SU-DHL-6 (cell line): ENCODE data around the gene PRMT6.
"Not testable (repeated sequence)": the region's sequence is repeated elsewhere in the genome, so short reads cannot be mapped to it uniquely, and the experiment has no call there.

Experiments used
- H2AFZ ChIP-seq: fragments of 200-600 bp; sonication (generic); 2 replicates; pipeline ENCODE4 v1.6.1; 2014; ENCODE audit warnings: low read depth, mild to moderate bottlenecking, moderate library complexity, mixed read lengths, antibody characterized with exemption, low read length; ENCODE audit not compliant: severe bottlenecking
- H3F3A ChIP-seq: fragments of 200-600 bp; shearing (Covaris generic); 2 replicates; pipeline ENCODE4 v1.6.0; 2016; ENCODE audit warnings: antibody characterized with exemption, mild to moderate bottlenecking; ENCODE audit not compliant: insufficient read depth
- H3K27ac ChIP-seq: fragments of 200-600 bp; sonication (generic); 2 replicates; pipeline ENCODE4 v1.5.1; 2016; ENCODE audit warnings: low read depth, mild to moderate bottlenecking, low read length, moderate library complexity, mixed read lengths
- H3K27me3 ChIP-seq: fragments of 200-600 bp; sonication (generic), shearing (Covaris generic); 2 replicates; pipeline ENCODE4 v1.6.0; 2014; ENCODE audit warnings: mild to moderate bottlenecking, low read length
- H3K36me3 ChIP-seq: fragments of 200-600 bp; sonication (generic); 2 replicates; pipeline ENCODE4 v1.6.1; 2014; ENCODE audit warnings: mild to moderate bottlenecking, low read length, mixed read lengths
- H3K4me2 ChIP-seq: fragments of 300-600, 200-600 bp; shearing (Covaris generic), sonication (generic); 2 replicates; pipeline ENCODE4 v1.6.0; 2014; ENCODE audit warnings: low read length, low read depth, mild to moderate bottlenecking; ENCODE audit not compliant: poor library complexity, severe bottlenecking
- H3K4me3 ChIP-seq: fragments of 200-600 bp; sonication (generic); 2 replicates; pipeline ENCODE4 v1.5.1; 2014; ENCODE audit warnings: antibody characterized with exemption, low read length, mild to moderate bottlenecking, mixed read lengths; ENCODE audit not compliant: insufficient read depth, poor library complexity, severe bottlenecking
- H3K79me2 ChIP-seq: fragments of 200-600 bp; sonication (generic); 2 replicates; pipeline ENCODE4 v1.6.1; 2014; ENCODE audit warnings: mild to moderate bottlenecking, low read length, moderate library complexity; ENCODE audit not compliant: insufficient read depth
- H3K9ac ChIP-seq: fragments of 200-600 bp; sonication (generic); 2 replicates; pipeline ENCODE4 v1.7.0; 2014; ENCODE audit warnings: mild to moderate bottlenecking, low read length
- H3K9me2 ChIP-seq: fragments of 200-600 bp; sonication (generic); replicated peaks from 2 replicates; pipeline ENCODE4 v1.6.1; 2014; ENCODE audit warnings: low read length; ENCODE audit not compliant: insufficient read depth
- H3K9me3 ChIP-seq: fragments of 200-600 bp; sonication (generic); 2 replicates; pipeline ENCODE4 v1.6.1; 2014; ENCODE audit warnings: low read length, mixed read lengths; ENCODE audit not compliant: insufficient read depth
- H4K20me1 ChIP-seq: fragments of 200-600 bp; sonication (generic); 2 replicates; pipeline ENCODE4 v1.6.1; 2014; ENCODE audit warnings: low read depth, mild to moderate bottlenecking, antibody characterized with exemption, low read length, moderate library complexity, mixed read lengths
- CTCF ChIP-seq: fragments of 200-600 bp; sonication (generic); IDR thresholded peaks from one replicate; pipeline ENCODE4 v1.5.1; 2017; ENCODE audit warnings: antibody characterized with exemption, mild to moderate bottlenecking, low read length, moderate library complexity; ENCODE audit not compliant: insufficient read depth, poor library complexity, severe bottlenecking
- EZH2phosphoT487 ChIP-seq: fragments of 200-600 bp; sonication (generic), shearing (Covaris generic); conservative IDR thresholded peaks from 2 replicates; pipeline ENCODE4 v1.6.1; 2018; ENCODE audit warnings: mild to moderate bottlenecking, antibody characterized with exemption, low read length, moderate library complexity, mixed read lengths

Gene PRMT6

GRCh38 chr1:107016376-107016978 is 40.0 kb upstream of the PRMT6 start:
- Histone ChIP-seq H3F3A (no peaks in the 10 kb centered on the region), H3K79me2 (no peaks in the 10 kb centered on the region), H3K27ac (no peak overlapping the region), H3K9me2 (no peaks in the 10 kb centered on the region), H3K9ac (no peak overlapping the region), H3K9me3 (no peaks in the 10 kb centered on the region), H3K27me3 (no peaks in the 10 kb centered on the region), H3K4me3 (no peak overlapping the region), H3K4me2 (peak overlapping the region; percentile 29), H3K36me3 (no peaks in the 10 kb centered on the region), H4K20me1 (no peaks in the 10 kb centered on the region), H2AFZ (peak overlapping the region; percentile 58)
- TF ChIP-seq CTCF (no peak), EZH2phosphoT487 (no peak)

- Histone ChIP-seq H3K4me2 (no peak overlapping the region), H4K20me1 (no peaks in the 10 kb centered on the region), H3K79me2 (no peaks in the 10 kb centered on the region), H3K4me3 (no peak overlapping the region), H3K9ac (no peak overlapping the region), H3K27me3 (no peaks in the 10 kb centered on the region), H3F3A (no peaks in the 10 kb centered on the region), H2AFZ (no peak overlapping the region), H3K9me3 (no peaks in the 10 kb centered on the region), H3K9me2 (no peaks in the 10 kb centered on the region), H3K36me3 (no peaks in the 10 kb centered on the region), H3K27ac (no peak overlapping the region)
- TF ChIP-seq EZH2phosphoT487 (no peak), CTCF (no peak)
Measured at GRCh38 chr1:107018445-107018844, 38.0 kb upstream of the PRMT6 start.

- H3K9me3 ChIP-seq = no peaks in the 10 kb centered on the region
- H2AFZ ChIP-seq = no peak overlapping the region
- no peak overlapping the region for H3K4me3 ChIP-seq
- no peaks in the 10 kb centered on the region for H4K20me1 ChIP-seq
- H3K79me2 ChIP-seq = no peaks in the 10 kb centered on the region
- no peaks in the 10 kb centered on the region for H3K27me3 ChIP-seq
- TF ChIP-seq CTCF = no peak
- no peak for TF ChIP-seq EZH2phosphoT487
- H3F3A ChIP-seq = no peaks in the 10 kb centered on the region
- no peak overlapping the region for H3K4me2 ChIP-seq
- H3K9me2 ChIP-seq = no peaks in the 10 kb centered on the region
- H3K27ac ChIP-seq = no peak overlapping the region
- no peak overlapping the region for H3K9ac ChIP-seq
- H3K36me3 ChIP-seq = no peaks in the 10 kb centered on the region
Measured at GRCh38 chr1:107019166-107019565, 37.3 kb upstream of the PRMT6 start.

GRCh38 chr1:107038874-107039273 is 17.6 kb upstream of the PRMT6 start:
- H3K9me3 ChIP-seq = peaks cover 14% of the 10 kb centered on the region; the same call in 1 of the 2 replicates
- H3F3A ChIP-seq, H4K20me1 ChIP-seq, H3K27me3 ChIP-seq, H3K27ac ChIP-seq, H3K36me3 ChIP-seq, H2AFZ ChIP-seq, H3K79me2 ChIP-seq, H3K9ac ChIP-seq, H3K9me2 ChIP-seq, H3K4me2 ChIP-seq, H3K4me3 ChIP-seq: not testable (repeated sequence)

GRCh38 chr1:107044310-107045220 is 11.9 kb upstream of the PRMT6 start:
- not testable (repeated sequence) for H3K36me3 ChIP-seq

More at GRCh38 chr1:107044310-107045220, 11.9 kb upstream of the PRMT6 start:
- H3K27ac ChIP-seq, H3K9ac ChIP-seq, H2AFZ ChIP-seq, H3F3A ChIP-seq, H3K27me3 ChIP-seq, H3K4me3 ChIP-seq, H3K79me2 ChIP-seq, H4K20me1 ChIP-seq, H3K4me2 ChIP-seq, H3K9me2 ChIP-seq: not testable (repeated sequence)
- peaks cover 13% of the 10 kb centered on the region; the same call in 1 of the 2 replicates for H3K9me3 ChIP-seq
